K562 (cell line): ENCODE measurements around the gene ZNF774. TPM values are rescaled to one million over a fixed set of nuclear protein-coding genes. Genes with fewer than 3 reads are reported as not detected.

Experiments
- ATAC-seq: fragments of 200-7000 bp; cut with Tn5 transposase; 3 replicates; pipeline ENCODE4 v1.9.1; 2020; ENCODE audit warnings: moderate library complexity
- BruUV-seq: library from RNA; stranded (reverse); fragments of 400-500 nt; replicated peaks from 2 replicates; lab custom pipeline; 2021; lab: Mats Ljungman, UMichigan
- CTCF ChIA-PET: fragments of 300-600 bp; formaldehyde crosslinking; extraction: SDS; loops from one replicate; lab custom pipeline; 2021; ENCODE audit warnings: low intra/inter-chr PET ratio; lab: Yijun Ruan, JAX
- POLR2A ChIA-PET: fragments of 300-600, 350-650 bp; sonication (Branson Sonifier 250); formaldehyde crosslinking; extraction: SDS; loops from one replicate; lab custom pipeline; 2021; ENCODE audit warnings: antibody characterized with exemption, inconsistent platforms; lab: Yijun Ruan, JAX
- DNase-seq, 4 experiments: peaks; one replicate each; pipeline versions ENCODE4 v3.0.0 to v3.0.0-alpha.2; 2011 to 2018; ENCODE audit warnings: low spot score in 3 of 4, mixed read lengths in 3 of 4; ENCODE audit errors: extremely low read depth in 1 of 4
- FAIRE-seq: peaks from 2 replicates; lab custom pipeline; 2011; peaks lifted over from hg19 to GRCh38; lab: Jason Lieb, UNC
- H2AFZ ChIP-seq: 2 replicates; pipeline ENCODE4 v1.6.0; 2011; ENCODE audit warnings: low read depth, low read length, control low read depth, inconsistent platforms
- H3K27ac ChIP-seq: fragments of 200-600 bp; 3 replicates; pipeline ENCODE4 v1.8.0; 2011; ENCODE audit warnings: low read depth, mild to moderate bottlenecking, control low read depth, inconsistent platforms, low read length, moderate library complexity, mixed read lengths; ENCODE audit errors: extremely low read depth
- H3K27me3 ChIP-seq, 2 experiments: fragments of 300-600 bp in 1 of 2; 2 replicates in 1 of 2; 3 replicates in 1 of 2; pipeline versions ENCODE4 v1.6.0 to v1.8.0; 2011; ENCODE audit warnings: inconsistent platforms in 2 of 2, low read length in 2 of 2, mild to moderate bottlenecking in 1 of 2, mixed read lengths in 1 of 2, moderate library complexity in 1 of 2; ENCODE audit not compliant: control insufficient read depth in 2 of 2, insufficient read depth in 2 of 2
- H3K36me3 ChIP-seq: fragments of 300-600 bp; 3 replicates; pipeline ENCODE4 v1.8.0; 2011; ENCODE audit warnings: mild to moderate bottlenecking, low read length, inconsistent platforms; ENCODE audit not compliant: control insufficient read depth, insufficient read depth
- H3K4me1 ChIP-seq, 2 experiments: fragments of 200-600 bp in 1 of 2; replicated peaks in 1 of 2; 2 replicates in 1 of 2; 3 replicates in 1 of 2; pipeline versions ENCODE4 v1.5.1 to v1.8.0; 2011; ENCODE audit warnings: inconsistent platforms in 2 of 2, low read length in 2 of 2, mild to moderate bottlenecking in 1 of 2, mixed read lengths in 1 of 2, moderate library complexity in 1 of 2; ENCODE audit not compliant: control insufficient read depth in 2 of 2, insufficient read depth in 2 of 2
- H3K4me2 ChIP-seq: 2 replicates; pipeline ENCODE4 v1.6.1; 2011; ENCODE audit warnings: low read length, control low read depth, inconsistent platforms, mixed read lengths; ENCODE audit not compliant: insufficient read depth
- H3K4me3 ChIP-seq: fragments of 200-600 bp; sonication (generic), shearing (Covaris generic); 2 replicates; pipeline ENCODE4 v1.5.1; 2016; ENCODE audit warnings: control low read depth, inconsistent platforms
- H3K79me2 ChIP-seq: fragments of 200-600 bp; 3 replicates; pipeline ENCODE4 v1.8.0; 2011; ENCODE audit warnings: low read length, inconsistent platforms; ENCODE audit not compliant: control insufficient read depth, insufficient read depth
- H3K9ac ChIP-seq, 2 experiments: 2 replicates each; pipeline versions ENCODE4 v1.6.0 to v1.6.1; 2011; ENCODE audit warnings: low read depth in 2 of 2, low read length in 2 of 2, control low read depth in 1 of 2, inconsistent platforms in 1 of 2, mild to moderate bottlenecking in 1 of 2, mixed read lengths in 1 of 2; ENCODE audit not compliant: insufficient read depth in 1 of 2
- H3K9me1 ChIP-seq: one replicate; pipeline ENCODE4 v1.6.0; 2011; ENCODE audit warnings: inconsistent platforms, mild to moderate bottlenecking, low read length, moderate library complexity; ENCODE audit not compliant: control insufficient read depth, insufficient read depth
- H3K9me3 ChIP-seq: replicated peaks from 2 replicates; pipeline ENCODE4 v1.5.1; 2011; ENCODE audit warnings: low read depth, low read length, inconsistent platforms; ENCODE audit not compliant: control insufficient read depth, insufficient read depth
- H4K20me1 ChIP-seq: replicated peaks from 2 replicates; pipeline ENCODE4 v1.6.1; 2011; ENCODE audit warnings: low read length, inconsistent platforms, mixed read lengths; ENCODE audit not compliant: control insufficient read depth, insufficient read depth
- CTCF ChIP-seq, 3 experiments: IDR thresholded peaks in 2 of 3; conservative IDR thresholded peaks in 1 of 3; 2 replicates each; pipeline ENCODE4 v1.5.1; 2011 to 2012; ENCODE audit warnings: low read length in 3 of 3, mild to moderate bottlenecking in 3 of 3, control low read depth in 2 of 3, improper control_type of control experiment in 1 of 3, inconsistent platforms in 1 of 3, low read depth in 1 of 3, mixed read lengths in 1 of 3, moderate library complexity in 1 of 3; ENCODE audit not compliant: insufficient read depth in 2 of 3
- ETS1 ChIP-seq: conservative IDR thresholded peaks from 2 replicates; pipeline ENCODE4 v1.6.1; 2011; ENCODE audit warnings: low read depth, mild to moderate bottlenecking, low read length; ENCODE audit not compliant: control insufficient read depth
- ZNF76 ChIP-seq: fragments of 250-450 bp; sonication (Bioruptor Pico); IDR thresholded peaks from 2 replicates; pipeline ENCODE4 v1.4.0; 2020; ENCODE audit warnings: mild to moderate bottlenecking, moderate library complexity, borderline replicate concordance
- WGBS: fragments of 100-300 bp; shearing (Covaris generic); methylation state at CpG from one replicate; pipeline ENCODE4 v1.1.6; 2016; ENCODE audit warnings: low coverage, mixed read lengths; ENCODE audit not compliant: insufficient coverage; ENCODE audit errors: missing lambda C conversion rate; 5-methylcytosine and 5-hydroxymethylcytosine counted together
- in situ Hi-C: fragments of 300-500 bp; cut with MboI; formaldehyde crosslinking; loops from 4 replicates; pipeline ENCODE4 v1.15.0; 2018; ENCODE audit warnings: inconsistent platforms, mixed read lengths
- intact Hi-C: fragments of 100-400 bp; cut with micrococcal nuclease; formaldehyde crosslinking; loops from 2 replicates; pipeline ENCODE4 v1.14.2; 2022
- polyA plus RNA-seq, 8 experiments: library from polyadenylated mRNA; depleted of rRNA in 4 of 8; stranded (reverse) in 5 of 8; unstranded in 3 of 8; fragments of >200 nt; fragmentation: Nextera tagmentation in 2 of 8; fragmentation: Illumina TruSeq in 1 of 8; extraction: Ambion mirVana in 2 of 8; extraction: Trizol in 1 of 8; gene quantifications; 2 replicates each; pipeline versions ENCODE4 v1.2.1 to v1.2.3, GENCODE V29; 2011 to 2014; ENCODE audit warnings: inconsistent platforms in 1 of 8, missing spikeins in 1 of 8
- total RNA-seq, 7 experiments: library from RNA; depleted of rRNA in 6 of 7; stranded (reverse); fragments of >200 nt in 6 of 7; fragmentation: Illumina TruSeq in 2 of 7; extraction: Trizol in 2 of 7; gene quantifications; 2 replicates each; pipeline versions ENCODE4 v1.2.1 to v1.2.3, GENCODE V29; 2011 to 2021; ENCODE audit warnings: low replicate concordance in 1 of 7

ZNF774 gene
- total and polyA plus RNA-seq, 9 of the 15 experiments (the other 6 are each of a cell fraction or from before 2014, with no cell fraction given): 0.32 to 2.0 (median 1.2) TPM

DNA sequence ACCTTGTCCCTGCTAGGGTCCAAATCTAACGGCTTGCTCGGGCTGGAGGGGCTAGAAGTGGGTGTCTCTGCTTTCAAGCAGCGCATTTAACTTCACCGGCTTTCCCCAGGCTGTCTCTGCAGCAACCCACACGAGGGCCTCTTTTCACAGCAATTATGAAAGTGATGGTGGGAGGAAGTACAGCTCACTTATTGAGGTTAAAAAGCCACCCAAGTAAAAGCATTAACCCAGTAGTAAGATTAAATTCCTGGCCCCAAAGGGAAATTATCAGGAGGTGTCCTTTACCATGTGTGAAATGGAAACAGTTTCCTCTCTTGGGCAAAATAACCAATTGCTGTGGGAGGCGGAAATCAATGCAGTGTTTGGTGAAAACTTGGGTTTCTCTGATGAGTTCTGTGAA lies 45.5 kb upstream of the ZNF774 start:
- no peak overlapping the region for H3K27ac ChIP-seq
- peak; percentile 38; the same call in 1 of the 3 replicates for ATAC-seq
- no TSS peak for BruUV-seq
- no peak for DNase-seq
- no peak overlapping the region for H3K4me2 ChIP-seq
- no peaks in the 10 kb centered on the region for H3K36me3 ChIP-seq
- no peaks in the 10 kb centered on the region for H3K79me2 ChIP-seq
- H3K9ac ChIP-seq: peak overlapping the region in 1 of 2 experiments; percentile 32; a peak in 1 of 4 replicates
- peaks cover under 1% of the 10 kb centered on the region for H3K9me1 ChIP-seq
- no peak for FAIRE-seq
- H3K9me3 ChIP-seq: no peaks in the 10 kb centered on the region
- in situ Hi-C loops: loop anchor here (25.0 kb wide), 1 partner anchor 931 kb away; no protein-coding TSS in a partner anchor
- no peaks in the 10 kb centered on the region for H3K27me3 ChIP-seq
- intact Hi-C loops: no loop called here
- no peaks in the 10 kb centered on the region for H4K20me1 ChIP-seq
- ChIA-PET POLR2A (interaction anchor here (0.5 to 0.6 kb wide), 2 partner anchors 78 to 115 kb away, joined by 3 read pairs; no protein-coding TSS in a partner anchor), CTCF (no interaction called here)
- no peak overlapping the region for H3K4me3 ChIP-seq
- H3K4me1 ChIP-seq: peaks cover under 1 to 11% of the 10 kb centered on the region in 2 experiments; a peak in 4 of 5 replicates
- peak overlapping the region; percentile 66 for H2AFZ ChIP-seq
- 39% methylated on average over 6 of the region's 6 CpGs for WGBS
- no peak for TF ChIP-seq ETS1
- no peak for TF ChIP-seq ZNF76 (CRISPR knock-in tag)
- 0 out of 6 replicates have a peak, but pooled peaks of 1 of the 3 experiments have one; percentile 1 for TF ChIP-seq CTCF (IDR thresholded peaks at IDR 0.05 in 2 of 3, conservative IDR thresholded peaks at IDR 0.05 in 1 of 3; ENCODE audit: insufficient read depth in 2 of 3, low read depth in 1 of 3, low read length in 3 of 3)
